Ureter (tissue), 1 donor: Measurements from ENCODE around the gene DNAJC18. TPM values are rescaled to one million over a fixed set of nuclear protein-coding genes. Genes with fewer than 3 reads are reported as not detected.
"Not testable (repeated sequence)": the region's sequence is repeated elsewhere in the genome, so short reads cannot be mapped to it uniquely, and the experiment has no call there.

Experiments
- DNase-seq: peaks from one replicate; pipeline ENCODE4 v3.0.0-alpha.2; 2020; ENCODE audit warnings: low spot score
- total RNA-seq: library from RNA; stranded (reverse); gene quantifications from one replicate; pipeline ENCODE4 v1.2.4, GENCODE V29; 2023
- donor health status: DM: yes; HTN: yes; CAD: no.

Gene DNAJC18
- 10.3 TPM for total RNA-seq

- peak; percentile 85 for DNase-seq
Observed at GRCh38 chr5:139439013-139439903, at the start of gene DNAJC18. Gene DNAJC18 (minus strand): TSS chr5:139439525. CDS start chr5:139439445, 80 bp downstream.

GRCh38 chr5:139488260-139488659, 48.9 kb upstream of the DNAJC18 start:
- DNase-seq, result no peak

- DNase-seq, result no peak
Observed at GRCh38 chr5:139486201-139486600, 46.9 kb upstream of the DNAJC18 start.

- DNase-seq, result not testable (repeated sequence)
Observed at GRCh38 chr5:139482890-139483208, 43.5 kb upstream of the DNAJC18 start.

GRCh38 chr5:139482050-139482889, 42.9 kb upstream of the DNAJC18 start, which contains the start of gene STING1:
Gene STING1 (minus strand): TSS chr5:139482758. CDS start chr5:139481704, 1,054 bp downstream.
- DNase-seq, result peak; percentile 93

- no peak for DNase-seq
Observed at GRCh38 chr5:139481580-139482049, 42.3 kb upstream of the DNAJC18 start.

GRCh38 chr5:139481122-139481533, 41.8 kb upstream of the DNAJC18 start:
- DNase-seq, result no peak

- not testable (repeated sequence) for DNase-seq
Observed at GRCh38 chr5:139479729-139480128, 40.4 kb upstream of the DNAJC18 start.

- DNase-seq, result not testable (repeated sequence)
Observed at GRCh38 chr5:139478657-139479423, 39.5 kb upstream of the DNAJC18 start.

- DNase-seq, result no peak
Observed at GRCh38 chr5:139475865-139476617, 36.7 kb upstream of the DNAJC18 start.

GRCh38 chr5:139474890-139475791, 35.8 kb upstream of the DNAJC18 start:
- no peak for DNase-seq

GRCh38 chr5:139473565-139473964, 34.2 kb upstream of the DNAJC18 start:
- no peak for DNase-seq

GRCh38 chr5:139473105-139473504, 33.8 kb upstream of the DNAJC18 start:
- no peak for DNase-seq

GRCh38 chr5:139472386-139473030, 33.2 kb upstream of the DNAJC18 start:
- no peak for DNase-seq

GRCh38 chr5:139470821-139471300, 31.5 kb upstream of the DNAJC18 start, which contains the start of gene SMIM33:
Gene SMIM33 (plus strand): TSS chr5:139471004. CDS start chr5:139471122, 118 bp downstream.
- DNase-seq, result no peak

- DNase-seq, result no peak
Observed at GRCh38 chr5:139468421-139468931, 29.2 kb upstream of the DNAJC18 start.

- no peak for DNase-seq
Observed at GRCh38 chr5:139462586-139463276, 23.4 kb upstream of the DNAJC18 start, which contains the start of gene ECSCR. Gene ECSCR (minus strand): TSS chr5:139462743. CDS start chr5:139462670, 73 bp downstream.

- DNase-seq, result no peak
Observed at GRCh38 chr5:139461698-139462097, 22.4 kb upstream of the DNAJC18 start.
